Measurements from ENCODE around the gene LONRF2. TPM values are rescaled to one million over a fixed set of nuclear protein-coding genes. Genes with fewer than 3 reads are reported as not detected.

The LONRF2 gene
- total RNA-seq, 1 experiment from 2014 or later: 2.7 TPM

- Histone ChIP-seq H3K79me1 (ENCODE audit: insufficient read depth, low read depth, low read length, poor library complexity, severe bottlenecking) (no peaks in the 10 kb centered on the region), H3K4me2 (ENCODE audit: insufficient read depth, insufficient read length, low read length) (no peak overlapping the region), H2BK12ac (ENCODE audit: insufficient read length, low read depth, low read length) (no peak overlapping the region), H2AFZ (ENCODE audit: low read length) (no peak overlapping the region), H4K20me1 (ENCODE audit: control insufficient read depth, insufficient read depth, insufficient read length) (no peaks in the 10 kb centered on the region), H2BK5ac (ENCODE audit: insufficient read length, low read length) (no peak overlapping the region), H3K27me3 (ENCODE audit: insufficient read depth, low read length) (no peaks in the 10 kb centered on the region), H3K14ac (ENCODE audit: insufficient read depth, low read length) (no peak overlapping the region), H2BK20ac (ENCODE audit: low read depth, low read length, poor library complexity, severe bottlenecking) (no peak overlapping the region), H2BK15ac (ENCODE audit: low read depth, low read length) (no peak overlapping the region), H3K18ac (ENCODE audit: insufficient read length, low read depth, low read length) (no peak overlapping the region), H4K5ac (ENCODE audit: insufficient read length, low read depth, low read length) (no peak overlapping the region), H2AK5ac (ENCODE audit: insufficient read length, low read length) (no peak overlapping the region), H3K27ac (ENCODE audit: insufficient read length, low read depth, low read length) (no peak overlapping the region), H3K4me1 (ENCODE audit: insufficient read depth, low read length) (no peaks in the 10 kb centered on the region), H4K91ac (ENCODE audit: insufficient read length, low read depth, low read length) (no peak overlapping the region), H3K4ac (ENCODE audit: low read depth, low read length) (no peak overlapping the region), H3K79me2 (ENCODE audit: insufficient read depth, low read length) (no peaks in the 10 kb centered on the region), H2BK120ac (ENCODE audit: low read depth, low read length, poor library complexity, severe bottlenecking) (no peak overlapping the region), H3T11ph (ENCODE audit: low read length) (no peak overlapping the region), H3K9ac (ENCODE audit: extremely low read depth, insufficient read length, low read length) (no peak overlapping the region), H4K8ac (replicated peaks; ENCODE audit: insufficient read length, low read depth, low read length) (no peak overlapping the region), H3K9me3 (ENCODE audit: control insufficient read depth, low read depth, low read length) (no peaks in the 10 kb centered on the region), H3K23ac (ENCODE audit: insufficient read length, low read depth, low read length) (no peak overlapping the region), H3K23me2 (ENCODE audit: insufficient read length, low read depth, low read length, poor library complexity, severe bottlenecking) (no peaks in the 10 kb centered on the region), H3K56ac (ENCODE audit: insufficient read length, low read depth, low read length) (no peak overlapping the region)
- Mint-ChIP-seq H3K4me1 (peaks cover 5 to 7% of the 10 kb centered on the region in 2 experiments), H3K27me3 (ENCODE audit: low read depth) (peaks cover 2% of the 10 kb centered on the region; the same call in 1 of the 2 replicates), H3K4me3 (no peak overlapping the region), H3K36me3 (ENCODE audit: insufficient read depth in 1 of 3, low read depth in 3 of 3) (no peaks in the 10 kb centered on the region), H3K9me3 (no peaks in the 10 kb centered on the region), H3K27ac (no peak overlapping the region)
- no peak for DNase-seq
- TF ChIP-seq CTCF (conservative IDR thresholded peaks at IDR 0.05): no peak
- WGBS (ENCODE audit: extremely low coverage, insufficient read length, low lambda C conversion rate): no CpG with 5 or more reads among the region's 9 CpGs
Observed at GRCh38 chr2:100257939-100258338, 64.4 kb downstream of the LONRF2 start.

All from H9 (cell line).